ENCODE data around the gene RPS19BP1.

Gene RPS19BP1

GRCh38 chr22:39487826-39488520 lies 44.6 kb downstream of the RPS19BP1 start:
- Mint-ChIP-seq H3K36me3 (ENCODE audit: low read depth) (no peaks in the 10 kb centered on the region), H3K27ac (no peak overlapping the region), H3K27me3 (no peaks in the 10 kb centered on the region), H3K4me1 (peaks cover 10% of the 10 kb centered on the region), H3K9me3 (no peaks in the 10 kb centered on the region), H3K4me3 (no peak overlapping the region)
- no peak for ATAC-seq
- DNase-seq, result no peak

DNA sequence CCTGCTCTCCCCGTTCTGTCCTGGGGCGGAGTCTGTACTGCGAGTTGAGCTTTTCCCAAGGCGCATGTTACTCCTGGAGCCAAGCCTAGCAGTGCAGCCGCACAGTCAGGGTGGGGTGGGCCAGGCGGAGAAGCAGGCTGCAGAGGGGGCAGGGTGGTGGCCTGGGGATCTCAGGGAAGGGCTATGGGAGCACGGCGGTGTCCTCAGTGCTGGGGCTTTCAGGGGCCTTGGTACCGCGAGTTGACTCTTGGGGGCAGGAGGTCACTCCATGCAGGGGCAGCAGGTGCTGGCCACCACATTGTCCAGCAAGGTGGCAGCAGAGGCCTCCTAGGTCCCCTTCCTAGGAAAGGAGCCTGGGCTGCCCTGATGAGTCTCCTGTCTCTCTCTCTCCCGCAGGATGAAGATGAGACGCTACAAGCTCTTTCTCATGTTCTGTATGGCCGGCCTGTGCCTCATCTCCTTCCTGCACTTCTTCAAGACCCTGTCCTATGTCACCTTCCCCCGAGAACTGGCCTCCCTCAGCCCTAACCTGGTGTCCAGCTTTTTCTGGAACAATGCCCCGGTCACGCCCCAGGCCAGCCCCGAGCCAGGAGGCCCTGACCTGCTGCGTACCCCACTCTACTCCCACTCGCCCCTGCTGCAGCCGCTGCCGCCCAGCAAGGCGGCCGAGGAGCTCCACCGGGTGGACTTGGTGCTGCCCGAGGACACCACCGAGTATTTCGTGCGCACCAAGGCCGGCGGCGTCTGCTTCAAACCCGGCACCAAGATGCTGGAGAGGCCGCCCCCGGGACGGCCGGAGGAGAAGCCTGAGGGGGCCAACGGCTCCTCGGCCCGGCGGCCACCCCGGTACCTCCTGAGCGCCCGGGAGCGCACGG lies 45.4 kb downstream of the RPS19BP1 start:
- no peak for DNase-seq
- Mint-ChIP-seq H3K27me3 (no peaks in the 10 kb centered on the region), H3K27ac (no peak overlapping the region), H3K36me3 (ENCODE audit: low read depth) (no peaks in the 10 kb centered on the region), H3K4me3 (no peak overlapping the region), H3K4me1 (peaks cover 9% of the 10 kb centered on the region), H3K9me3 (no peaks in the 10 kb centered on the region)
- no peak for ATAC-seq

DNA sequence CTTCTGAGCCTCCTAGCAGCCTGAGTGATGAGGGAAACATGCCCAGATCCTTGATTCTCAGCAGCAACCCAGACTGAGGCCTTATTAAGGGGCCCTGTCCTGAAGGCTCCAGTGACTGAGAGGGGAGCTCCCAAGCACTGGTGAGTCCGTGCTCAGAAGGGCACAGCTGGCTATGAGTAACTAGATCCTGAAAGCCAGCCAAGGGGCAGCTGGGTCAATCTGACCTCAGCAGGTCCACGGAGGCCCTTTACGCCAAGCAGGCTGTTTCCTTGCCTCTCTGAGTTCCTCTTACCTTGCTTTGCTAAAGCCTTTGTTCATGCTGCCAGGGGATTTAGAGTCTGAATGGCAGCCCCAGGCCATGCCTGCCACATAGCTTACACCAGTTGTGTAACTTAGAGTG lies 49.8 kb downstream of the RPS19BP1 start:
- DNase-seq (no peak), ATAC-seq (no peak)
- Mint-ChIP-seq H3K27ac (no peak overlapping the region), H3K36me3 (ENCODE audit: low read depth) (no peaks in the 10 kb centered on the region), H3K4me1 (no peaks in the 10 kb centered on the region), H3K4me3 (no peak overlapping the region), H3K27me3 (no peaks in the 10 kb centered on the region), H3K9me3 (no peaks in the 10 kb centered on the region)

- DNase-seq (no peak), ATAC-seq (no peak)
- H3K4me3 Mint-ChIP-seq, result no peak overlapping the region
- no peaks in the 10 kb centered on the region for H3K36me3 Mint-ChIP-seq (ENCODE audit: low read depth)
- no peaks in the 10 kb centered on the region for H3K4me1 Mint-ChIP-seq
- no peak overlapping the region for H3K27ac Mint-ChIP-seq
- no peaks in the 10 kb centered on the region for H3K27me3 Mint-ChIP-seq
- no peaks in the 10 kb centered on the region for H3K9me3 Mint-ChIP-seq
These were observed 51.0 kb downstream of the RPS19BP1 start for GRCh38 chr22:39481595-39481994.

DNA sequence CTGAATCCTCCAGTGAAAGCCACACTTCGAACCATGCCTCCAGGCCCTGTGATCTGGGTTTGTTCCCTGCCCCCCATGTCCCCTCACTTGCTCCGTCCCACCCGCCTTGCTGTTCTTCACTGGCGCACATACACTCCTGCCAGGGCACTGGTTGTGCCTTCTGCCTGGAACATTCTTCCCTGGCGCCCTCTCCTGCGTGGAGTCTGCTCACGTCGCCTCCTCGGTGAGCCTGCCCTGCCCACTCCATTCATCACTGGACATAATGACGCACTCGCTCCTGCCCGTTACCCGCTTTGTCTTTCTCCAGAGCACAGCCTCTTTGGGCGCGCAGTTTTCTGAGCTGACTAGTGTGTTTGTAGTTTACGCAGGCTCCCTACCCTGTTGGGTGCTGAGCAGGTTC lies 51.5 kb downstream of the RPS19BP1 start:
- no peak overlapping the region for H3K4me3 Mint-ChIP-seq
- no peak for DNase-seq
- H3K27me3 Mint-ChIP-seq, result no peaks in the 10 kb centered on the region
- H3K9me3 Mint-ChIP-seq, result no peaks in the 10 kb centered on the region
- no peaks in the 10 kb centered on the region for H3K4me1 Mint-ChIP-seq
- no peak overlapping the region for H3K27ac Mint-ChIP-seq
- H3K36me3 Mint-ChIP-seq (ENCODE audit: low read depth), result no peaks in the 10 kb centered on the region
- no peak for ATAC-seq

DNA sequence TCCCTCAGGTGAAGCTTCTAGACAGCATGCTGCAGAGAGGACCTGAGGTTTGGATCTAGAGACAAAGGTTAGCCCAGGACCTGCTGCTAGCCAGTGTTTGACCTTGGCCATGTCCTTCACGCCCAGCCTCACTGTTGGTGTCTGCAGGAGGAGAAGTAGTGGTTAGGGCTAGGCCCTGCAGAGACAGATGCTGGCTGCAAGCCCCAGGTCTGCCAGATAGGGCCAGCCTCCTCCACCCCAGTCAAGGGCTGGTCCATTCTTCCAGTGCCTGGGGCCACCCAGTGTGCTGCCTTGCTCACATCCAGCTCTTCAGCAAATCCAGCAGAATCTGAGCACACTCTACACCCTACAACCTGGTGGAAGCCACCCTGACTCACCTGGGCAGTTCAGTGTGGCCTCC lies 52.0 kb downstream of the RPS19BP1 start:
- ATAC-seq (no peak), DNase-seq (no peak)
- Mint-ChIP-seq H3K36me3 (ENCODE audit: low read depth) (no peaks in the 10 kb centered on the region), H3K4me3 (no peak overlapping the region), H3K27me3 (no peaks in the 10 kb centered on the region), H3K4me1 (no peaks in the 10 kb centered on the region), H3K9me3 (no peaks in the 10 kb centered on the region), H3K27ac (no peak overlapping the region)

DNA sequence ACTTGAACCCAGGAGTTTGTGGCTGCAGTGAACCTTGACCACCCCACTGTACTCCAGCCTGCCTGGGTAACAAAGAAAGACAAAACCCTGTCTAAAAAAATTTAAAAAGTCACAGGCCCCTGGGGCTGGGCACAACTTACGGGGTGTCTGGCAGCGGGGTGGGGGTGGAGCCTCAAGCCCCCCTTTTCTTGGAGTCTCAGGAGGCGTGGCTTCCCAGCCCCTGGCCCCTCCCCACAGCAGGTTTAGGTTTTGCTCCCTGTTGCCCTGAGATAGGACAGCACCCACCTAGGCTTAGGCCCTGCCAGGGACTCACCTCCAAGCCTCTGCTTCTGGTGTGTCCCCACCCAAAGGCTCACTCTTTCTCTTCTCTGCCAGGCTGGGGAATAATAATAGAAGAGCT lies 53.3 kb downstream of the RPS19BP1 start:
- Mint-ChIP-seq H3K27me3 (no peaks in the 10 kb centered on the region), H3K4me1 (no peaks in the 10 kb centered on the region), H3K27ac (no peak overlapping the region), H3K4me3 (no peak overlapping the region), H3K9me3 (no peaks in the 10 kb centered on the region), H3K36me3 (ENCODE audit: low read depth) (no peaks in the 10 kb centered on the region)
- DNase-seq, result no peak
- no peak for ATAC-seq

Data from activated naive CD8-positive, alpha-beta T cell treated with anti-CD3 and anti-CD28 coated beads, Interleukin-2, amount 50 U/mL, for 24 hours (primary cell).